PC-3 (cell line): ENCODE data around the gene ADAMTSL3.

Source experiments
- CTCF ChIP-seq: fragments of 300-600 bp; sonication (generic); conservative IDR thresholded peaks from 2 replicates; pipeline ENCODE4 v1.5.1; 2017; ENCODE audit warnings: antibody characterized with exemption, low read depth, mild to moderate bottlenecking, low read length
- EZH2phosphoT487 ChIP-seq: fragments of 300-600 bp; sonication (generic); IDR thresholded peaks from 2 replicates; pipeline ENCODE4 v1.6.1; 2018; ENCODE audit warnings: mild to moderate bottlenecking, antibody characterized with exemption, low read length, borderline replicate concordance

- no peak for TF ChIP-seq EZH2phosphoT487
- no peak for TF ChIP-seq CTCF
These were observed 330.7 kb downstream of the ADAMTSL3 start for GRCh38 chr15:83984601-83985000.
